Measurements from ENCODE around the gene PICALM.

PICALM gene

GRCh38 chr11:86035920-86036319, 33.0 kb downstream of the PICALM start:
- TF ChIP-seq ZNF8 (CRISPR knock-in tag; IDR thresholded peaks at IDR 0.05) (no peak), TCF4 (CRISPR knock-in tag; IDR thresholded peaks at IDR 0.05; ENCODE audit: borderline replicate concordance) (no peak), RARB (CRISPR knock-in tag; IDR thresholded peaks at IDR 0.05) (no peak), ZNF70 (CRISPR knock-in tag; IDR thresholded peaks at IDR 0.05) (no peak), BACH2 (CRISPR knock-in tag; IDR thresholded peaks at IDR 0.05; ENCODE audit: borderline replicate concordance) (no peak), TOX (CRISPR knock-in tag; IDR thresholded peaks at IDR 0.05; ENCODE audit: borderline replicate concordance) (no peak)
- no peak for ATAC-seq

GRCh38 chr11:86035164-86035563, 33.7 kb downstream of the PICALM start:
- no peak for TF ChIP-seq PPARA (CRISPR knock-in tag; IDR thresholded peaks at IDR 0.05; ENCODE audit: borderline replicate concordance)
- no peak for TF ChIP-seq BACH2 (CRISPR knock-in tag; IDR thresholded peaks at IDR 0.05; ENCODE audit: borderline replicate concordance)
- no peak for TF ChIP-seq ARNTL (CRISPR knock-in tag; IDR thresholded peaks at IDR 0.05; ENCODE audit: borderline replicate concordance, low read depth)
- TF ChIP-seq CSRNP3 (CRISPR knock-in tag; IDR thresholded peaks at IDR 0.05): no peak
- no peak for TF ChIP-seq ESRRG (CRISPR knock-in tag; IDR thresholded peaks at IDR 0.05)
- TF ChIP-seq OSR1 (CRISPR knock-in tag; IDR thresholded peaks at IDR 0.05): no peak
- TF ChIP-seq ZNF565 (CRISPR knock-in tag; conservative IDR thresholded peaks at IDR 0.05; ENCODE audit: low read depth): no peak
- TF ChIP-seq ZNF8 (CRISPR knock-in tag; IDR thresholded peaks at IDR 0.05): no peak
- no peak for TF ChIP-seq ZNF70 (CRISPR knock-in tag; IDR thresholded peaks at IDR 0.05)
- no peak for TF ChIP-seq ZC3H10 (CRISPR knock-in tag; IDR thresholded peaks at IDR 0.05)
- no peak for TF ChIP-seq CSDC2 (CRISPR knock-in tag; IDR thresholded peaks at IDR 0.05)
- TF ChIP-seq TCF4 (CRISPR knock-in tag; IDR thresholded peaks at IDR 0.05; ENCODE audit: borderline replicate concordance): no peak
- no peak for TF ChIP-seq ZFP30 (CRISPR knock-in tag; IDR thresholded peaks at IDR 0.05)
- no peak for TF ChIP-seq GLIS3 (CRISPR knock-in tag; IDR thresholded peaks at IDR 0.05)
- no peak for TF ChIP-seq CREB5 (CRISPR knock-in tag; IDR thresholded peaks at IDR 0.05; ENCODE audit: low read depth)
- no peak for TF ChIP-seq ISL1 (CRISPR knock-in tag; IDR thresholded peaks at IDR 0.05)
- TF ChIP-seq TSHZ2 (CRISPR knock-in tag; IDR thresholded peaks at IDR 0.05): no peak
- no peak for TF ChIP-seq RARB (CRISPR knock-in tag; IDR thresholded peaks at IDR 0.05)
- ATAC-seq: no peak; the same call in 2 of the 3 replicates

GRCh38 chr11:86034710-86035109, 34.2 kb downstream of the PICALM start:
- TF ChIP-seq TCF4 (CRISPR knock-in tag; IDR thresholded peaks at IDR 0.05; ENCODE audit: borderline replicate concordance) (peak; percentile 70; the same call in 1 of the 2 replicates), CSDC2 (CRISPR knock-in tag; IDR thresholded peaks at IDR 0.05) (no peak), ISL1 (CRISPR knock-in tag; IDR thresholded peaks at IDR 0.05) (0 out of 2 replicates have a peak, but pooled peaks have one; percentile 7)
- no peak for ATAC-seq

- TF ChIP-seq BACH2 (CRISPR knock-in tag; IDR thresholded peaks at IDR 0.05; ENCODE audit: borderline replicate concordance) (no peak), SNAI2 (CRISPR knock-in tag; IDR thresholded peaks at IDR 0.05) (no peak), RARB (CRISPR knock-in tag; IDR thresholded peaks at IDR 0.05) (no peak), ARNTL (CRISPR knock-in tag; IDR thresholded peaks at IDR 0.05; ENCODE audit: borderline replicate concordance, low read depth) (no peak), TSHZ2 (CRISPR knock-in tag; IDR thresholded peaks at IDR 0.05) (no peak), TCF4 (CRISPR knock-in tag; IDR thresholded peaks at IDR 0.05; ENCODE audit: borderline replicate concordance) (no peak), CSDC2 (CRISPR knock-in tag; IDR thresholded peaks at IDR 0.05) (no peak), OSR1 (CRISPR knock-in tag; IDR thresholded peaks at IDR 0.05) (no peak), ESRRG (CRISPR knock-in tag; IDR thresholded peaks at IDR 0.05) (no peak), PPARA (CRISPR knock-in tag; IDR thresholded peaks at IDR 0.05; ENCODE audit: borderline replicate concordance) (no peak), ZFP3 (CRISPR knock-in tag; IDR thresholded peaks at IDR 0.05) (no peak), POU6F1 (CRISPR knock-in tag; IDR thresholded peaks at IDR 0.05; ENCODE audit: borderline replicate concordance, low read depth) (no peak), ISL1 (CRISPR knock-in tag; IDR thresholded peaks at IDR 0.05) (no peak), CSRNP3 (CRISPR knock-in tag; IDR thresholded peaks at IDR 0.05) (no peak)
- ATAC-seq: no peak
Measured at GRCh38 chr11:86021377-86021776, 47.5 kb downstream of the PICALM start.

All from SK-N-SH treated with all-trans-retinoic acid at 6 μM for 48 hours (cell line).